ENCODE data around the gene PHF24. TPM values are rescaled to one million over a fixed set of nuclear protein-coding genes. Genes with fewer than 3 reads are reported as not detected.

PHF24 gene
- total RNA-seq, 2 experiments from 2014 or later, result not detected

DNA sequence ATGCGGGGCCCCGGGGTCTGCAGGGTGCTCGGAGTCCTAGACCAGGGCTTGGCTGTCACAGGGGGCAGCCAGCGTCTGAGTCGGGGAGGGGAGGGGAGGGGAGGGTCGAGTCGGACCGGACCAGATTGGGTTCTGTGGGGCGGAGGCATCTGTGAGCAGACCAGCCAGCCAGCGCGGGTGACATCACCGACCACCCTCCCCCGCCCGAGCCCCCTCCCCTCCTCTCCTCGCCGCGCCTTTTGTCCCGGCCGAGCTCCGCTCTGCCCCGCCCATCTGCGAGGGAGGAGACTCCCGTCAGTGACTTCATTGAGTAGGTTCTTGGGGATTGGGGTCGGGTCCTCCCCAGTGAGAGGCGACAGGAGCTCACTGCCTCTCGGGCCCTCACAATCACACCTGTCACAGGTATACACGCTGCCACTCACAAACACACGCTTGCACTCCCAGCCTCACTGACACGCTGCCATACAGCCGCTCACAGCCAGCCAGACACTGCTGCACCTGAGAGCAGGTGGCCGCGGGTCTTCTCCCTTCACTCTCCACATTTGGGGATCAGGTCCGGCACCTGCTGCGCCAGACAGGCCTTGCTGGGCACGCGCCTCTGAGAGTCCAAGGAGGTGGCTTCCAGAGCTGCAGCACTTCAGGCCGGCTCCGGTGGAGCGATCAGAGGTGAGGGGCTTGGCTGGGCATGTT, 32.0 kb downstream of the PHF24 start:
- CTCF ChIA-PET, result interaction anchor here (0.6 to 1.3 kb wide), 3 partner anchors 61 to 626 kb away, joined by 4 to 5 read pairs (median 4); no protein-coding TSS in a partner anchor
- peak overlapping the region in 1 of 2 donors; percentile 48 for H3K27ac ChIP-seq (ENCODE audit: low read depth in 1 of 2, low read length in 2 of 2)
- H3K4me1 Mint-ChIP-seq (ENCODE audit: low read depth), result peaks cover 45% of the 10 kb centered on the region

DNA sequence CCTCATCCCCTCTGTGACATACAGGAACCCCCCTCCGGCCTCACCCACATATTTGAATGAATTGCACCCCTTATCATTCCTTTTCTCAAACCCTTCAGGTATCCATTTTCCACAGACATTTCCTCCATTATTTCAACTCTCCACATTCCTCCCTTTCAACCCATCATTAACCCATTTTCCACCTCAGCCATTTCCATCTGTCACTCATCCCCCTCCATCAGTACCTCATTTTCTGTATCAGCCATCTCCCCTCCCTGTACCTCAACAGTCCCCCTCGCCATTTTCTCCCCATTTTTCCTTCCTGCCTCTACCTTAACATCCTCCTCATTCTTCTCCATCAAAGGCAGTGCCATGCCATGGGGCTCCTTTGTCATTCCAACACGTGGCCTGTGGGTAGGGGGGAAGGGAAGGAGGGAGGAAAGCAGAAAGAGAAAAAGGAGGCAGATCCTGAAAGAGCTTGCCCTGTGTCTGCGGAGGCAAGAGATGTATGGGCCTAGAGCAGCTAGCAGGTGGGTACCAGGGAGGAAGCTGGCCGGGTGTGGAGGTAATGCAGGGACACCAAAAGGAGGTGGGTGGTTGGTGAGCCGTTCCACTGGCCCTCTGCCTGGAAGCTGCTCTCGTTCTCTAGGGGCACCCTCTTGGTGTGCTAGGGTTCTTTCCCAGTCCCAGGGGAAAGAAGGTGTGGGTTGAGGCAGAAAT, 33.0 kb downstream of the PHF24 start:
- intact Hi-C loops (cut with DNase I, micrococcal nuclease), result loop anchor here in 1 of 2 experiments (5.0 kb wide), 2 partner anchors 534 to 821 kb away; partner anchors contain the start of genes DNAI1, FAM219A and SPAG8
- Mint-ChIP-seq H3K27me3 (no peaks in the 10 kb centered on the region), H3K4me3 (peak overlapping the region; percentile 84), H3K36me3 (ENCODE audit: low read depth) (no peaks in the 10 kb centered on the region), H3K4me1 (ENCODE audit: low read depth) (peaks cover 35% of the 10 kb centered on the region), H3K27ac (no peak overlapping the region), H3K9me3 (no peaks in the 10 kb centered on the region)
- Histone ChIP-seq H3K27ac (ENCODE audit: low read depth in 1 of 2, low read length in 2 of 2) (no peak overlapping the region), H3K4me3 (ENCODE audit: low read length) (no peak overlapping the region), H3K36me3 (ENCODE audit: insufficient read depth, low read length) (no peaks in the 10 kb centered on the region), H3K4me1 (ENCODE audit: insufficient read depth, low read length) (peaks cover 41% of the 10 kb centered on the region), H3K27me3 (ENCODE audit: control insufficient read depth in 1 of 2, insufficient read depth in 2 of 2, low read length in 2 of 2) (no peaks in the 10 kb centered on the region), H3K9me3 (ENCODE audit: control insufficient read depth in 1 of 2, insufficient read depth in 1 of 2, low read length in 2 of 2) (no peaks in the 10 kb centered on the region)
- ChIA-PET POLR2A (no interaction called here), CTCF (no interaction called here)
- TF ChIP-seq, protein P1, sequence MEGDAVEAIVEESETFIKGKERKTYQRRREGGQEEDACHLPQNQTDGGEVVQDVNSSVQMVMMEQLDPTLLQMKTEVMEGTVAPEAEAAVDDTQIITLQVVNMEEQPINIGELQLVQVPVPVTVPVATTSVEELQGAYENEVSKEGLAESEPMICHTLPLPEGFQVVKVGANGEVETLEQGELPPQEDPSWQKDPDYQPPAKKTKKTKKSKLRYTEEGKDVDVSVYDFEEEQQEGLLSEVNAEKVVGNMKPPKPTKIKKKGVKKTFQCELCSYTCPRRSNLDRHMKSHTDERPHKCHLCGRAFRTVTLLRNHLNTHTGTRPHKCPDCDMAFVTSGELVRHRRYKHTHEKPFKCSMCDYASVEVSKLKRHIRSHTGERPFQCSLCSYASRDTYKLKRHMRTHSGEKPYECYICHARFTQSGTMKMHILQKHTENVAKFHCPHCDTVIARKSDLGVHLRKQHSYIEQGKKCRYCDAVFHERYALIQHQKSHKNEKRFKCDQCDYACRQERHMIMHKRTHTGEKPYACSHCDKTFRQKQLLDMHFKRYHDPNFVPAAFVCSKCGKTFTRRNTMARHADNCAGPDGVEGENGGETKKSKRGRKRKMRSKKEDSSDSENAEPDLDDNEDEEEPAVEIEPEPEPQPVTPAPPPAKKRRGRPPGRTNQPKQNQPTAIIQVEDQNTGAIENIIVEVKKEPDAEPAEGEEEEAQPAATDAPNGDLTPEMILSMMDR (IDR thresholded peaks at IDR 0.05), result no peak
- no peak for ATAC-seq (ENCODE audit: poor library complexity)
- no peak for DNase-seq

More for the DNA sequence above, 32.0 kb downstream of the PHF24 start:
- H3K4me3 Mint-ChIP-seq, result peak overlapping the region; percentile 84
- no peaks in the 10 kb centered on the region for H3K27me3 ChIP-seq (ENCODE audit: control insufficient read depth in 1 of 2, insufficient read depth in 2 of 2, low read length in 2 of 2)
- H3K9me3 Mint-ChIP-seq, result no peaks in the 10 kb centered on the region
- POLR2A ChIA-PET, result interaction anchor here (0.8 to 1.5 kb wide), 3 partner anchors 25 to 82 kb away, joined by 3 to 8 read pairs (median 8); partner anchors contain the start of gene VCP
- H3K27ac Mint-ChIP-seq, result peak overlapping the region; percentile 75
- H3K36me3 Mint-ChIP-seq (ENCODE audit: low read depth), result no peaks in the 10 kb centered on the region
- H3K4me3 ChIP-seq (ENCODE audit: low read length), result peak overlapping the region; percentile 78
- H3K4me1 ChIP-seq (ENCODE audit: insufficient read depth, low read length), result peaks cover 48% of the 10 kb centered on the region
- DNase-seq (peak in 11 of 14 experiments; percentile 11 to 72 (median 34)), ATAC-seq (ENCODE audit: poor library complexity) (no peak)
- H3K27me3 Mint-ChIP-seq, result no peaks in the 10 kb centered on the region
- no peaks in the 10 kb centered on the region for H3K9me3 ChIP-seq (ENCODE audit: control insufficient read depth in 1 of 2, insufficient read depth in 1 of 2, low read length in 2 of 2)
- intact Hi-C loops (cut with DNase I, micrococcal nuclease), result loop anchor here (1.0 to 10.0 kb wide), 11 partner anchors 82 to 822 kb away; partner anchors contain the start of genes PIGO (in 2 of the 2), VCP (in 2 of the 2), CREB3 (in 1 of the 2) and DNAI1 (in 1 of the 2)
- H3K36me3 ChIP-seq (ENCODE audit: insufficient read depth, low read length), result no peaks in the 10 kb centered on the region
- TF ChIP-seq, protein P1 (IDR thresholded peaks at IDR 0.05), result no peak

DNA sequence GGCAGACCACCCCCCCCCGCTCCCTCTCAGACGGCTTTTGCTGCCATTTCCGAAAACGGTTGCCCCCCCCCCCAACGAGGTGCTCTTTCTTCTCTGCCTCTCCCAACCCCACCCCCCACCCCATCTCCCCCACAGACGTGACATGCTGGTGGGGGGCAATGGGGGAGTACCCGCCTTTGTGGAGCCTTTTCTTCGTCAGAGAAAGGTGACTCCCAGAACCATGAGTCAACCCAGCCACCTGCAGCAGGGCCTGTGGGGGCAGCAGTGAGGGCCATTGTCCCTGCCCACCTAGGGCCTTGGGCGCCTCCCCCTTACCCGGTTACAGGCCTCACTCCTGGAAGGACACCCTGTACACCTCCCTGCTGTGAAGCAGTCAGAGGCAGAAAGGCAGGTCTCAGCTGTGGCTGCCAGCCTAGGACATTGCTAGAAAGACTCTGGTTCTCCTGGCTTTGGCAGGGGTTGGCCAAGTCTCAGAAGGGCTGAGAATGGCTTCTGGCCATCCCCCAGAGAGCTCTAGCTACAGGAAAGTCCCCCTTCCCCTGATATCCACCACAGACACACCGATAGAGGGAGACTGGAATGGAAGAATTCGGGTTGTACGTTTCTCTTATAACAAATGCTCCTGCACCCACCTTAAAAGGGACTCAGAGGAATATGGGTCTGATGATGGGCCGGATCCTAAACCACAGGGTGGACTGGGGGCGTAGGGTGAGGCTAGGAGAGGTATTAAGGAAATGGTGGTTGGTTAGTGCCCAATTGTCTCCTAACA, 33.7 kb downstream of the PHF24 start:
- Mint-ChIP-seq H3K4me1 (ENCODE audit: low read depth) (peaks cover 28% of the 10 kb centered on the region), H3K36me3 (ENCODE audit: low read depth) (no peaks in the 10 kb centered on the region), H3K27me3 (no peaks in the 10 kb centered on the region), H3K4me3 (peak overlapping the region; percentile 44), H3K27ac (no peak overlapping the region), H3K9me3 (no peaks in the 10 kb centered on the region)
- no peaks in the 10 kb centered on the region for H3K9me3 ChIP-seq (ENCODE audit: control insufficient read depth in 1 of 2, insufficient read depth in 1 of 2, low read length in 2 of 2)
- peaks cover 34% of the 10 kb centered on the region for H3K4me1 ChIP-seq (ENCODE audit: insufficient read depth, low read length)
- ChIA-PET CTCF (interaction anchor here (1.4 kb wide), 1 partner anchor 92 kb away, joined by 3 read pairs; no protein-coding TSS in a partner anchor), POLR2A (no interaction called here)
- no peak overlapping the region for H3K27ac ChIP-seq (ENCODE audit: low read depth in 1 of 2, low read length in 2 of 2)
- no peaks in the 10 kb centered on the region for H3K27me3 ChIP-seq (ENCODE audit: control insufficient read depth in 1 of 2, insufficient read depth in 2 of 2, low read length in 2 of 2)
- TF ChIP-seq, protein P1 (IDR thresholded peaks at IDR 0.05), result no peak
- no peaks in the 10 kb centered on the region for H3K36me3 ChIP-seq (ENCODE audit: insufficient read depth, low read length)
- no peak overlapping the region for H3K4me3 ChIP-seq (ENCODE audit: low read length)
- ATAC-seq (ENCODE audit: poor library complexity) (no peak), DNase-seq (peak in 2 of 14 experiments; percentile 12 to 51)
- intact Hi-C loops (cut with DNase I, micrococcal nuclease), result loop anchor here in 1 of 2 experiments (5.0 kb wide), 2 partner anchors 534 to 821 kb away; partner anchors contain the start of genes DNAI1, FAM219A and SPAG8

All from CD4-positive, alpha-beta T cell (primary cell).